ENCODE results near the gene LAMC3. TPM values are rescaled to one million over a fixed set of nuclear protein-coding genes. Genes with fewer than 3 reads are reported as not detected.

LAMC3 gene
- total RNA-seq, 3 donors from 2014 or later, result 0.58 to 0.73 (median 0.69) TPM

- Histone ChIP-seq H3K9me3 (no peaks in the 10 kb centered on the region), H3K36me3 (ENCODE audit: low read depth) (no peaks in the 10 kb centered on the region), H3K4me3 (no peak overlapping the region), H3K4me1 (ENCODE audit: low read depth) (no peaks in the 10 kb centered on the region)
- no peak for ATAC-seq
- peak in 1 of 3 donors; percentile 9 for DNase-seq
- intact Hi-C loops (cut with DNase I, micrococcal nuclease), result no loop called here
- no peak for TF ChIP-seq CTCF (IDR thresholded peaks at IDR 0.05)
Observed at GRCh38 chr9:130987054-130987453, 21.9 kb upstream of the LAMC3 start.

DNA sequence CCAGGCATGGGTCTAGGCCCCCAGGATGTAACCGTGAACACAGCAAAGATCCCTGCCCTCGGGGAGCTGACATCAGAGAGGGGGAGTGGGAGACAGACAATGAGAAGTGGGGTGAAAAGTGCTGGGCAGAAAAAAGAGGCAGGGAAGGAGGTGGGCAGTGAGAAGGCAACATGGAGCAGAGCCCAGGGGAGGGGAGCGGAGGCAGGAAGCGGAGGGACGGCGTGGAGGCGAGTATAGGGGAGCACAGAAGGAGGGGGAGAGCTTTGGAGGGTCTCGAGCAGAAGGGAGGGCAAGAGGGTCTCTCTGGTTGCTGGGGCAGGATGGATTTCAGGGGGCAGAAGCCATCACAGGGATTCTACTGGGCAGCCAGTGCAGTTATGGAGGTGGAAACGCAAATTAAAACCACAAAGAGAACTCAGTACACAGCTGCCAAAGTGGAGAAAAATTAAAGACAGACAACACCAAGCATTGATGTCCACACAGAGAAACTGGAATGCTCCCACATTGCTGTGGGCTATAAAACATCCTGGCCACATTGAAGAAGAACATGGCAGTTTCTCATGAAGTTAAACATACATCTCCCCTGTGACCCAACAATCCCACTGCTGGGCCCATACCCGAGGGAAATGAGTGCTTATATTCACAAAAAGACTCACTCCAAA lies 21.1 kb upstream of the LAMC3 start:
- Histone ChIP-seq H3K4me3 (no peak overlapping the region), H3K4me1 (ENCODE audit: low read depth) (no peaks in the 10 kb centered on the region), H3K9me3 (no peaks in the 10 kb centered on the region), H3K36me3 (ENCODE audit: low read depth) (no peaks in the 10 kb centered on the region)
- intact Hi-C loops (cut with DNase I, micrococcal nuclease), result no loop called here
- DNase-seq, result peak in 1 of 3 donors; percentile 7
- TF ChIP-seq CTCF (IDR thresholded peaks at IDR 0.05), result no peak
- ATAC-seq, result no peak

DNA sequence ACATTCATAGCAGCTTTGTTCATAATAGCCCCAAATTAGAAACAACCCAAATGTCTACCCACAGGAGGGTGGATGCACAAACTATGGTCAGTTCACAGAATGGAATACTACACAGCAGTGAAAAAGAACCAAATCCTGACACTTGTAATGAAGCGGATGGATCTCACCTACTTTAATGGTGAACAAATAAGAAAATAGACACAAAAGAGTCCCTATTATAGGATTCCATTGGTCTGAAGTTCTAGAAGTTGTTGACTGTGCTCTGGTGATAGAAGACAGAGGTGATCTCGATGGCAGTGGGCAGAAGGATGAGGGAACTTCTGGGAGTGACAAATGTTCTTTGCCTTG lies 20.6 kb upstream of the LAMC3 start:
- no peak for DNase-seq
- Histone ChIP-seq H3K9me3 (no peaks in the 10 kb centered on the region), H3K4me1 (ENCODE audit: low read depth) (no peaks in the 10 kb centered on the region), H3K4me3 (no peak overlapping the region), H3K36me3 (ENCODE audit: low read depth) (no peaks in the 10 kb centered on the region)
- no peak for ATAC-seq
- no peak for TF ChIP-seq CTCF (IDR thresholded peaks at IDR 0.05)
- intact Hi-C loops (cut with DNase I, micrococcal nuclease), result no loop called here

GRCh38 chr9:130988905-130989304 lies 20.1 kb upstream of the LAMC3 start:
- ATAC-seq, result no peak
- no peak for TF ChIP-seq CTCF (IDR thresholded peaks at IDR 0.05)
- H3K4me1 ChIP-seq (ENCODE audit: low read depth), result no peaks in the 10 kb centered on the region
- no peaks in the 10 kb centered on the region for H3K9me3 ChIP-seq
- peak in 1 of 3 donors; percentile 25 for DNase-seq
- intact Hi-C loops (cut with DNase I, micrococcal nuclease), result no loop called here
- H3K4me3 ChIP-seq, result no peak overlapping the region
- H3K36me3 ChIP-seq (ENCODE audit: low read depth), result no peaks in the 10 kb centered on the region

DNA sequence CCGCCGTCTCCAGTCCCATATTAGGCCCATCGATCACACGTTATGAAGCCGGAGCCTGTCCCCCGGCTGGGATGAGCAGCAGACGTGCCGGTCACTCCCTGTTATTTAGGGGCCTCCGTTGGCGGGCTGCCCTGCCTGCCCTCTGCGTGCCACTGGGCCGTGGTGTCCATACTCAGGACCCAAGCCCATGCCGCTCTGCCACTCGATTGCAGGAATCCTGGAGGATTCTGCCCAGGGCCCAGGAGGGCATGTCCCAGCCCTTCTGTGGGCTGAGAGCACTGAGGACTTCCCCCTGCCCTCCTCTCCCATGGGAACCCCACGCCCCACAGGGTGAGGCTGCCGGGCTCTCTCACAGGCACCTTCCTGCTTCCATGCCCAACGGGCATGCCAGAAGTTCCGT lies 19.6 kb upstream of the LAMC3 start:
- intact Hi-C loops (cut with DNase I, micrococcal nuclease), result no loop called here
- no peak for ATAC-seq

More for the DNA sequence above, 19.6 kb upstream of the LAMC3 start:
- peak in 1 of 3 donors; percentile 33 for DNase-seq
- no peaks in the 10 kb centered on the region for H3K36me3 ChIP-seq (ENCODE audit: low read depth)
- no peaks in the 10 kb centered on the region for H3K9me3 ChIP-seq
- no peak for TF ChIP-seq CTCF (IDR thresholded peaks at IDR 0.05)
- no peak overlapping the region for H3K4me3 ChIP-seq
- H3K4me1 ChIP-seq (ENCODE audit: low read depth), result no peaks in the 10 kb centered on the region

Data from mucosa of descending colon (tissue), 3 donors.